Ovary (tissue), 9 donors: ENCODE results near the gene SPATA13. TPM values are rescaled to one million over a fixed set of nuclear protein-coding genes. Genes with fewer than 3 reads are reported as not detected.

Source experiments
- DNase-seq, 5 donors: peaks; one replicate each; pipeline ENCODE4 v3.0.0-alpha.2; 2019 to 2020
- H3K27ac ChIP-seq, 2 donors: fragments of 200-600 bp; one replicate each; pipeline versions ENCODE4 v1.5.1 to v1.8.0; 2019 to 2022
- H3K27me3 ChIP-seq: fragments of 200-600 bp; one replicate; pipeline ENCODE4 v1.8.0; 2022
- H3K36me3 ChIP-seq: fragments of 200-600 bp; sonication (generic); one replicate; pipeline ENCODE4 v1.5.1; 2019
- H3K4me1 ChIP-seq: one replicate; pipeline ENCODE4 v1.8.1; 2013; ENCODE audit warnings: mild to moderate bottlenecking, moderate library complexity; ENCODE audit not compliant: insufficient read depth
- H3K4me3 ChIP-seq: fragments of 200-600 bp; sonication (generic); one replicate; pipeline ENCODE4 v1.5.1; 2017
- H3K9me3 ChIP-seq, 2 donors: fragments of 200-600 bp in 1 of 2; sonication (generic) in 1 of 2; one replicate each; pipeline versions ENCODE4 v1.5.1 to v1.8.1; 2013 to 2019; ENCODE audit warnings: mild to moderate bottlenecking in 1 of 2, moderate library complexity in 1 of 2
- EP300 ChIP-seq: sonication (generic); formaldehyde crosslinking; IDR thresholded peaks from one replicate; pipeline ENCODE4 v1.6.1; 2017; ENCODE audit warnings: antibody characterized with exemption
- POLR2A ChIP-seq: fragments of 450-650 bp; IDR thresholded peaks from one replicate; pipeline ENCODE4 v1.6.1; 2017; ENCODE audit warnings: antibody characterized with exemption, mild to moderate bottlenecking, moderate library complexity
- WGBS, 3 donors: extraction: QIAGEN DNeasy Blood & Tissue Kit in 1 of 3; methylation state at CpG; one replicate each; pipeline versions ENCODE4 v1.1.5 to v1.1.7; 2013 to 2017; 5-methylcytosine and 5-hydroxymethylcytosine counted together
- intact Hi-C, 4 donors: fragments of 100-400 bp; cut with DNase I; formaldehyde crosslinking; loops; one replicate each; pipeline versions ENCODE4 v1.11.0 to v1.15.1; 2022 to 2023
- polyA plus RNA-seq, 2 donors: library from polyadenylated mRNA; stranded (reverse); fragments of 200-250 nt in 1 of 2; fragments of 350-450 nt in 1 of 2; fragmentation: Illumina TruSeq in 1 of 2; extraction: RNeasy Lipid Tissue Mini Kit (QIAGEN cat#74804) in 1 of 2; gene quantifications; one replicate each; pipeline ENCODE4 v1.2.3, GENCODE V29; 2013 to 2014
- total RNA-seq, 7 donors: library from RNA; depleted of rRNA in 2 of 7; stranded (reverse); fragments of >200 nt in 2 of 7; fragmentation: NEBNext Ultra II Directional in 3 of 7; extraction: Animal tissue kit (Norgen Biotek cat#: 25700) in 3 of 7; gene quantifications; one replicate each; pipeline versions ENCODE4 v1.1.0 to v1.2.4, GENCODE V29; 2016 to 2023
- TF ChIP-seq, protein P1 (sequence below), 3 donors: fragments of 450-650 bp in 2 of 3; fragments of 200-600 bp in 1 of 3; IDR thresholded peaks; one replicate each; pipeline versions ENCODE4 v1.5.1 to v1.8.0; 2016 to 2022; ENCODE audit warnings: antibody characterized with exemption in 3 of 3, mild to moderate bottlenecking in 1 of 3
- donor health status: DM: no; HTN: no; CAD: no; lungs with moderate emphysema.
- donor health status: DM: no; HTN: no; CAD: no.
- donor health status: Bipolar disorder and iron deficiency.
- donor health status: DM: yes; HTN: yes; CAD: no.
- donor health status: DM: no; HTN: no; CAD: no.
- donor health status: DM: yes; HTN: yes; CAD: no.

The SPATA13 gene
- total and polyA plus RNA-seq, 9 donors, result 11.1 to 60.3 (median 30.0) TPM

DNA sequence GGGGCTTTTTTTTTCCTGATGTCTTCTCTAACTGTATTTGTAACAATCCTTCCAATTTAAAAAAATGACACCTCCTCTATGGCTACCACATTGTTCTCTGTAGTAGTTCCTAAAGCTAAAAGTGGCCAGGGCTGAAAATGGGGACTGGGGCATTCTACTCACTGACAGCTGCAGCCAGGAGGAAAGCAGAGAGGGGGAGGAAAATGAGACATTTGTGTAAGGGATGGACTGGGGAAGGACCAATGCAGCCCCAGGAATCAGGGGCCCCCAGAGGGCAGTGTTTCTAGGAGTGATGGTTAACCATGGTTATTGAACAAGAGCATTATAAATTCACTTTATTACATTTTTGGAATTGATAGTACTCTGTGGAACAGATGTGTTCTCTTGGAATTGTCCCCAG, 114.5 kb downstream of the SPATA13 start:
- Histone ChIP-seq H3K27ac (peak overlapping the region; percentile 44 to 93), H3K36me3 (no peaks in the 10 kb centered on the region), H3K4me3 (no peak overlapping the region), H3K9me3 (no peaks in the 10 kb centered on the region), H3K27me3 (no peaks in the 10 kb centered on the region), H3K4me1 (peaks cover 32% of the 10 kb centered on the region)
- TF ChIP-seq POLR2A (no peak), EP300 (no peak)
- TF ChIP-seq, protein P1, sequence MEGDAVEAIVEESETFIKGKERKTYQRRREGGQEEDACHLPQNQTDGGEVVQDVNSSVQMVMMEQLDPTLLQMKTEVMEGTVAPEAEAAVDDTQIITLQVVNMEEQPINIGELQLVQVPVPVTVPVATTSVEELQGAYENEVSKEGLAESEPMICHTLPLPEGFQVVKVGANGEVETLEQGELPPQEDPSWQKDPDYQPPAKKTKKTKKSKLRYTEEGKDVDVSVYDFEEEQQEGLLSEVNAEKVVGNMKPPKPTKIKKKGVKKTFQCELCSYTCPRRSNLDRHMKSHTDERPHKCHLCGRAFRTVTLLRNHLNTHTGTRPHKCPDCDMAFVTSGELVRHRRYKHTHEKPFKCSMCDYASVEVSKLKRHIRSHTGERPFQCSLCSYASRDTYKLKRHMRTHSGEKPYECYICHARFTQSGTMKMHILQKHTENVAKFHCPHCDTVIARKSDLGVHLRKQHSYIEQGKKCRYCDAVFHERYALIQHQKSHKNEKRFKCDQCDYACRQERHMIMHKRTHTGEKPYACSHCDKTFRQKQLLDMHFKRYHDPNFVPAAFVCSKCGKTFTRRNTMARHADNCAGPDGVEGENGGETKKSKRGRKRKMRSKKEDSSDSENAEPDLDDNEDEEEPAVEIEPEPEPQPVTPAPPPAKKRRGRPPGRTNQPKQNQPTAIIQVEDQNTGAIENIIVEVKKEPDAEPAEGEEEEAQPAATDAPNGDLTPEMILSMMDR (IDR thresholded peaks at IDR 0.05), result no peak
- DNase-seq, result peak in 2 of 5 donors; percentile 13 to 21
- intact Hi-C loops, result no loop called here

DNA sequence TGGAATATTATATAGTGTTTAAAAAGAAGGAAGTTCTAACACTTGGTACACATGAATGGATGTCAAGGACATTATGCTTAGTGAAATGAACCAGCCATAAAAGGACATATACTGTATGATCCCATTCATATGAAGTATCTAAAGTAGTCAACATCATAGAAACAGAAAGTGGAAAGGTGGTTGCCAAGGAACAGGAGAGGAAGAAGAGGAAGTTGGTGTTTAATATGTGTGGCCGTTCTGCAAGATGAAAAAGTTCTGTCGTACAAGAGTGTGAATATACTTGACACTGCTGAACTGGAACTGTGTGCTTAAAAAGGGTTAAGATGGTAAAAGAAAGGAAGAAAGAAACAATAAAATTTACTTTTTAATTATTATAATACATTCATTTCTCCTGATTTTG, 115.8 kb downstream of the SPATA13 start:
- peaks cover 37% of the 10 kb centered on the region for H3K4me1 ChIP-seq
- 88 to 92% (median 89%) methylated on average over 2 of the region's 2 CpGs for WGBS, 3 donors
- H3K9me3 ChIP-seq, result no peaks in the 10 kb centered on the region
- intact Hi-C loops, result no loop called here
- no peak overlapping the region for H3K27ac ChIP-seq
- TF ChIP-seq EP300 (no peak), POLR2A (no peak)
- TF ChIP-seq, protein P1 (IDR thresholded peaks at IDR 0.05), result no peak
- H3K36me3 ChIP-seq, result no peaks in the 10 kb centered on the region
- DNase-seq, result no peak
- no peak overlapping the region for H3K4me3 ChIP-seq
- no peaks in the 10 kb centered on the region for H3K27me3 ChIP-seq

DNA sequence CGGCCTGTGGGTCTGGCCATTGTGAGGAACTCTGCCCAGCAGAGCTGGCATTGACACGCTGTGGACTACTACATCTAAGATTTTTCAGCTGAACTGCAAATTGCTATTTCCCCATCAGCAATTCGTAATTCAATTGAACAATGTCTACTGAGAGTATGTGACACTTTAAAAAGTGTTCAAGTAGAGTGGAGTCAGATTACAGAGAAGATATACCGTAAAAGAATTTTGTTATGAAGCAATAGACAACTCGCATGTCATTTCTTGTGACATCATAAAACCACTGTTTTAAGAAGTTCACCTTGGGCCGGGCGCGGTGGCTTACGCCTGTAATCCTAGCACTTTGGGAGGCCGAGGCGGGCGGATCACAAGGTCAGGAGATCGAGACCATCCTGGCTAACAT, 116.3 kb downstream of the SPATA13 start:
- WGBS, 3 donors, result 94 to 97% (median 96%) methylated on average over 13 of the region's 13 CpGs
- peaks cover 41% of the 10 kb centered on the region for H3K4me1 ChIP-seq
- TF ChIP-seq EP300 (no peak), POLR2A (no peak)
- TF ChIP-seq, protein P1 (IDR thresholded peaks at IDR 0.05), result no peak
- H3K9me3 ChIP-seq, result no peaks in the 10 kb centered on the region
- H3K27ac ChIP-seq, result no peak overlapping the region
- H3K36me3 ChIP-seq, result no peaks in the 10 kb centered on the region
- intact Hi-C loops, result no loop called here
- H3K4me3 ChIP-seq, result no peak overlapping the region
- DNase-seq, result peak in 1 of 5 donors; percentile 7
- no peaks in the 10 kb centered on the region for H3K27me3 ChIP-seq

DNA sequence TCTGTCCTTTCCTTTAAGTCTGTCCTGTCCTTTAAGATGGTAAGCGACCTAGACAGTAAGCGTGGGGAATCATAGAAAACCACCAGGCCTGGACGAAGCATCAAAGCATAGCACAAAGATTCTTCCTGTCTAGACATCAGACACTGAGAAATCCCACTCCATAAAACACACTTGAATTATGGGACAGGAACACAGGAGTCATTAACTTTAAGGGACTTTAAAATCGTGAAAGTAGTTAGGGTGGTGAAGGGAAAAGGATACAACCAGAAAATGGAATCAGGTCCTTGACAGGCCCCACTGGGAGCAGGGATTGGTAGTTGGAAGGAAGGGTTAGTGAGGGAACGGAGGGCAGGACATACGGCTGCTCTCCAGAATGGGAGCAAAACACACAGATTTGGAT, 117.2 kb downstream of the SPATA13 start:
- Histone ChIP-seq H3K9me3 (no peaks in the 10 kb centered on the region), H3K4me1 (peaks cover 47% of the 10 kb centered on the region), H3K36me3 (no peaks in the 10 kb centered on the region), H3K4me3 (no peak overlapping the region), H3K27ac (no peak overlapping the region), H3K27me3 (no peaks in the 10 kb centered on the region)
- intact Hi-C loops, result no loop called here
- DNase-seq, result peak in 1 of 5 donors; percentile 4
- TF ChIP-seq EP300 (no peak), POLR2A (no peak)
- TF ChIP-seq, protein P1 (IDR thresholded peaks at IDR 0.05), result no peak
- 87 to 90% (median 88%) methylated on average over 6 of the region's 6 CpGs for WGBS, 3 donors
